ENCODE measurements around the gene E2F4.

DNA sequence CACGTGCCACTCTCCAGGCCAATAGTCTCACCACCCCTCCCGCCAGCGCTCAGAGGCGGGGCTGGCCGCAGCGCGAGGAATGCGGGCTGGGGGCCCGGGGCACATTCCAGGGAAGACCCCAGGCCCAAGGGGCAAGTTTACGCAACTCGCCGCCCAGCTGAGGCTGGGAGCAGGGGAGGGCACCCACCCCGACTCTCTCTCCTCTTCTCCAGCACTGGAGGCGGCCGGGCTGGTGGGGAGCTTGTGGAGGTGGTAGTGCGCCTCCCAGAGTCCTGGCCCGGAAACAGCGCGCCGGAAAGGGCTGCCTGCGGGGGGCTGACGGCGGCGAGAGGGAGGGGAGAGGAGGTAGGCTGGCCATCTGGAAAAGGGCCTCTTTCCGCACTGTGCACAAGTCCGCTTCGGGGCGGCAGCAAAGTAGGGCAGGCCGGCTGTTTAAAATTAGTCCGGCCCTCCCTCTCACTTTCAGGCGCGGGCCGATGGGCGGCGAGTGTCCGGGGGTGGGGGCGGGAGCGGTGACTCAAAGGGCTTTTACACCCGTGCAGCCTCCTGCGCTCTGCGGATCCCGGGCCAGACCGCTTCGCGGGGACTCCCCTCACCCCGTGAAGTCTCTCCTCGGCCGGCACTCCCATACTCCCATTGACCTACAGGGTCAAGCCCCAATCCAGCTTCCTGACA is 54.3 kb downstream of the E2F4 start:
- TF ChIP-seq EZH2 (IDR thresholded peaks at IDR 0.05; ENCODE audit: insufficient read depth, low read length): no peak
- TF ChIP-seq, protein P1, sequence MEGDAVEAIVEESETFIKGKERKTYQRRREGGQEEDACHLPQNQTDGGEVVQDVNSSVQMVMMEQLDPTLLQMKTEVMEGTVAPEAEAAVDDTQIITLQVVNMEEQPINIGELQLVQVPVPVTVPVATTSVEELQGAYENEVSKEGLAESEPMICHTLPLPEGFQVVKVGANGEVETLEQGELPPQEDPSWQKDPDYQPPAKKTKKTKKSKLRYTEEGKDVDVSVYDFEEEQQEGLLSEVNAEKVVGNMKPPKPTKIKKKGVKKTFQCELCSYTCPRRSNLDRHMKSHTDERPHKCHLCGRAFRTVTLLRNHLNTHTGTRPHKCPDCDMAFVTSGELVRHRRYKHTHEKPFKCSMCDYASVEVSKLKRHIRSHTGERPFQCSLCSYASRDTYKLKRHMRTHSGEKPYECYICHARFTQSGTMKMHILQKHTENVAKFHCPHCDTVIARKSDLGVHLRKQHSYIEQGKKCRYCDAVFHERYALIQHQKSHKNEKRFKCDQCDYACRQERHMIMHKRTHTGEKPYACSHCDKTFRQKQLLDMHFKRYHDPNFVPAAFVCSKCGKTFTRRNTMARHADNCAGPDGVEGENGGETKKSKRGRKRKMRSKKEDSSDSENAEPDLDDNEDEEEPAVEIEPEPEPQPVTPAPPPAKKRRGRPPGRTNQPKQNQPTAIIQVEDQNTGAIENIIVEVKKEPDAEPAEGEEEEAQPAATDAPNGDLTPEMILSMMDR (IDR thresholded peaks at IDR 0.05; ENCODE audit: insufficient read depth, low read depth, low read length): peak; percentile 13
